GM19043 (cell line): Measurements from ENCODE around the gene C4orf36.

Source experiments
- ATAC-seq: cut with Tn5 transposase; IDR thresholded peaks from one replicate; pipeline ENCODE4 v1.9.1; 2021; ENCODE audit warnings: low read depth; ENCODE audit not compliant: unreplicated experiment

The C4orf36 gene

GRCh38 chr4:86891762-86892635 is at the start of gene C4orf36:
Gene C4orf36, minus strand, starts transcription at chr4:86892422. Its CDS starts 902 bp downstream, at chr4:86891520.
- peak; percentile 52 for ATAC-seq

- ATAC-seq, result no peak
These were observed 48.8 kb upstream of the C4orf36 start for GRCh38 chr4:86940920-86941460.

GRCh38 chr4:86939729-86940575 is 47.7 kb upstream of the C4orf36 start:
- ATAC-seq, result peak; percentile 59

- no peak for ATAC-seq
These were observed 46.7 kb upstream of the C4orf36 start for GRCh38 chr4:86938771-86939520.

GRCh38 chr4:86935853-86936733 is 43.9 kb upstream of the C4orf36 start:
- peak; percentile 25 for ATAC-seq

- no peak for ATAC-seq
These were observed 43.3 kb upstream of the C4orf36 start for GRCh38 chr4:86935566-86935852.

- ATAC-seq, result peak; percentile 39
These were observed 42.7 kb upstream of the C4orf36 start, which contains the start of gene AFF1 for GRCh38 chr4:86934771-86935565. Gene AFF1, plus strand, starts transcription at chr4:86935011. Its CDS starts 13,523 bp downstream, at chr4:86948534.

GRCh38 chr4:86934147-86934770 is 42.0 kb upstream of the C4orf36 start:
- ATAC-seq, result no peak

- ATAC-seq, result no peak
These were observed 36.4 kb upstream of the C4orf36 start for GRCh38 chr4:86928400-86929255.

- ATAC-seq, result no peak
These were observed 35.7 kb upstream of the C4orf36 start for GRCh38 chr4:86927843-86928395.

GRCh38 chr4:86926435-86927086 is 34.3 kb upstream of the C4orf36 start:
- no peak for ATAC-seq

- no peak for ATAC-seq
These were observed 32.6 kb upstream of the C4orf36 start for GRCh38 chr4:86924811-86925210.

GRCh38 chr4:86921608-86922252 is 29.5 kb upstream of the C4orf36 start:
- no peak for ATAC-seq

GRCh38 chr4:86919561-86920223 is 27.5 kb upstream of the C4orf36 start:
- ATAC-seq, result no peak

- ATAC-seq, result no peak
These were observed 26.4 kb upstream of the C4orf36 start for GRCh38 chr4:86918539-86919072.
